SU-DHL-6 (cell line): ENCODE data around the gene CFAP99.

Experiments used
- H2AFZ ChIP-seq: fragments of 200-600 bp; sonication (generic); 2 replicates; pipeline ENCODE4 v1.6.1; 2014; ENCODE audit warnings: low read depth, mild to moderate bottlenecking, moderate library complexity, mixed read lengths, antibody characterized with exemption, low read length; ENCODE audit not compliant: severe bottlenecking
- H3F3A ChIP-seq: fragments of 200-600 bp; shearing (Covaris generic); 2 replicates; pipeline ENCODE4 v1.6.0; 2016; ENCODE audit warnings: antibody characterized with exemption, mild to moderate bottlenecking; ENCODE audit not compliant: insufficient read depth
- H3K27ac ChIP-seq: fragments of 200-600 bp; sonication (generic); 2 replicates; pipeline ENCODE4 v1.5.1; 2016; ENCODE audit warnings: low read depth, mild to moderate bottlenecking, low read length, moderate library complexity, mixed read lengths
- H3K27me3 ChIP-seq: fragments of 200-600 bp; sonication (generic), shearing (Covaris generic); 2 replicates; pipeline ENCODE4 v1.6.0; 2014; ENCODE audit warnings: mild to moderate bottlenecking, low read length
- H3K36me3 ChIP-seq: fragments of 200-600 bp; sonication (generic); 2 replicates; pipeline ENCODE4 v1.6.1; 2014; ENCODE audit warnings: mild to moderate bottlenecking, low read length, mixed read lengths
- H3K4me2 ChIP-seq: fragments of 300-600, 200-600 bp; shearing (Covaris generic), sonication (generic); 2 replicates; pipeline ENCODE4 v1.6.0; 2014; ENCODE audit warnings: low read length, low read depth, mild to moderate bottlenecking; ENCODE audit not compliant: poor library complexity, severe bottlenecking
- H3K4me3 ChIP-seq: fragments of 200-600 bp; sonication (generic); 2 replicates; pipeline ENCODE4 v1.5.1; 2014; ENCODE audit warnings: antibody characterized with exemption, low read length, mild to moderate bottlenecking, mixed read lengths; ENCODE audit not compliant: insufficient read depth, poor library complexity, severe bottlenecking
- H3K79me2 ChIP-seq: fragments of 200-600 bp; sonication (generic); 2 replicates; pipeline ENCODE4 v1.6.1; 2014; ENCODE audit warnings: mild to moderate bottlenecking, low read length, moderate library complexity; ENCODE audit not compliant: insufficient read depth
- H3K9ac ChIP-seq: fragments of 200-600 bp; sonication (generic); 2 replicates; pipeline ENCODE4 v1.7.0; 2014; ENCODE audit warnings: mild to moderate bottlenecking, low read length
- H3K9me2 ChIP-seq: fragments of 200-600 bp; sonication (generic); replicated peaks from 2 replicates; pipeline ENCODE4 v1.6.1; 2014; ENCODE audit warnings: low read length; ENCODE audit not compliant: insufficient read depth
- H3K9me3 ChIP-seq: fragments of 200-600 bp; sonication (generic); 2 replicates; pipeline ENCODE4 v1.6.1; 2014; ENCODE audit warnings: low read length, mixed read lengths; ENCODE audit not compliant: insufficient read depth
- H4K20me1 ChIP-seq: fragments of 200-600 bp; sonication (generic); 2 replicates; pipeline ENCODE4 v1.6.1; 2014; ENCODE audit warnings: low read depth, mild to moderate bottlenecking, antibody characterized with exemption, low read length, moderate library complexity, mixed read lengths
- EZH2phosphoT487 ChIP-seq: fragments of 200-600 bp; sonication (generic), shearing (Covaris generic); conservative IDR thresholded peaks from 2 replicates; pipeline ENCODE4 v1.6.1; 2018; ENCODE audit warnings: mild to moderate bottlenecking, antibody characterized with exemption, low read length, moderate library complexity, mixed read lengths
- TF ChIP-seq, protein P1 (sequence below): fragments of 200-600 bp; sonication (generic); IDR thresholded peaks from one replicate; pipeline ENCODE4 v1.5.1; 2017; ENCODE audit warnings: antibody characterized with exemption, mild to moderate bottlenecking, low read length, moderate library complexity; ENCODE audit not compliant: insufficient read depth, poor library complexity, severe bottlenecking

CFAP99 gene

GRCh38 chr4:2383760-2384159 is 35.0 kb upstream of the CFAP99 start:
- no peaks in the 10 kb centered on the region for H4K20me1 ChIP-seq
- no peak for TF ChIP-seq EZH2phosphoT487
- TF ChIP-seq, protein P1, sequence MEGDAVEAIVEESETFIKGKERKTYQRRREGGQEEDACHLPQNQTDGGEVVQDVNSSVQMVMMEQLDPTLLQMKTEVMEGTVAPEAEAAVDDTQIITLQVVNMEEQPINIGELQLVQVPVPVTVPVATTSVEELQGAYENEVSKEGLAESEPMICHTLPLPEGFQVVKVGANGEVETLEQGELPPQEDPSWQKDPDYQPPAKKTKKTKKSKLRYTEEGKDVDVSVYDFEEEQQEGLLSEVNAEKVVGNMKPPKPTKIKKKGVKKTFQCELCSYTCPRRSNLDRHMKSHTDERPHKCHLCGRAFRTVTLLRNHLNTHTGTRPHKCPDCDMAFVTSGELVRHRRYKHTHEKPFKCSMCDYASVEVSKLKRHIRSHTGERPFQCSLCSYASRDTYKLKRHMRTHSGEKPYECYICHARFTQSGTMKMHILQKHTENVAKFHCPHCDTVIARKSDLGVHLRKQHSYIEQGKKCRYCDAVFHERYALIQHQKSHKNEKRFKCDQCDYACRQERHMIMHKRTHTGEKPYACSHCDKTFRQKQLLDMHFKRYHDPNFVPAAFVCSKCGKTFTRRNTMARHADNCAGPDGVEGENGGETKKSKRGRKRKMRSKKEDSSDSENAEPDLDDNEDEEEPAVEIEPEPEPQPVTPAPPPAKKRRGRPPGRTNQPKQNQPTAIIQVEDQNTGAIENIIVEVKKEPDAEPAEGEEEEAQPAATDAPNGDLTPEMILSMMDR, result no peak

DNA sequence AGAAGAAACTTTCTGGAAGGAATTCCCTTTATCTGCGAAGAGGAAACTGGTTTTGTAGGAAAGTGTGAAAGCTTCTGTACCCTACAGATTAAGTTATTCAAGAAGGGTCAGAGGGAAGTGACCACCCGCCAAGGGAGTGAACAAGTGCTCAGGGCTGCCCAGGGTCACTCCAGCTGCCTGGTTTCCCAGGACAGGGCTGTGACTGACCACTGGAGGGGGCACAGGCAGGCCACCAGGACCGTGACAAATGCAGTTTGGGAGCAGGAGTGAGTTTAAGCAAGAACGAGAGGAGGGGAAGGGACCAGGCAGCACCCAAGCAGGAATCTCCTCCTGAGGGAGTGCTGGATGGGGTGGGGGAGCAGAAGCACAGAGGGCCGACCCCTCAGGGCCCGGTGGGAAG is 34.5 kb upstream of the CFAP99 start:
- H3K4me3 ChIP-seq, result no peak overlapping the region
- no peaks in the 10 kb centered on the region for H3K9me3 ChIP-seq
- H3K79me2 ChIP-seq, result no peaks in the 10 kb centered on the region
- H4K20me1 ChIP-seq, result no peaks in the 10 kb centered on the region
- H3F3A ChIP-seq, result no peaks in the 10 kb centered on the region
- no peaks in the 10 kb centered on the region for H3K9me2 ChIP-seq
- H2AFZ ChIP-seq, result no peak overlapping the region
- no peaks in the 10 kb centered on the region for H3K27me3 ChIP-seq
- no peaks in the 10 kb centered on the region for H3K36me3 ChIP-seq
- H3K27ac ChIP-seq, result no peak overlapping the region
- TF ChIP-seq, protein P1, result no peak
- no peak for TF ChIP-seq EZH2phosphoT487
- no peak overlapping the region for H3K9ac ChIP-seq
- no peak overlapping the region for H3K4me2 ChIP-seq

More at GRCh38 chr4:2383760-2384159, 35.0 kb upstream of the CFAP99 start:
- H3K9ac ChIP-seq, result no peak overlapping the region
- no peaks in the 10 kb centered on the region for H3K36me3 ChIP-seq
- no peak overlapping the region for H3K27ac ChIP-seq
- no peak overlapping the region for H2AFZ ChIP-seq
- H3K9me2 ChIP-seq, result no peaks in the 10 kb centered on the region
- no peaks in the 10 kb centered on the region for H3K27me3 ChIP-seq
- no peaks in the 10 kb centered on the region for H3K79me2 ChIP-seq
- no peaks in the 10 kb centered on the region for H3F3A ChIP-seq
- H3K4me3 ChIP-seq, result no peak overlapping the region
- no peak overlapping the region for H3K4me2 ChIP-seq
- no peaks in the 10 kb centered on the region for H3K9me3 ChIP-seq

DNA sequence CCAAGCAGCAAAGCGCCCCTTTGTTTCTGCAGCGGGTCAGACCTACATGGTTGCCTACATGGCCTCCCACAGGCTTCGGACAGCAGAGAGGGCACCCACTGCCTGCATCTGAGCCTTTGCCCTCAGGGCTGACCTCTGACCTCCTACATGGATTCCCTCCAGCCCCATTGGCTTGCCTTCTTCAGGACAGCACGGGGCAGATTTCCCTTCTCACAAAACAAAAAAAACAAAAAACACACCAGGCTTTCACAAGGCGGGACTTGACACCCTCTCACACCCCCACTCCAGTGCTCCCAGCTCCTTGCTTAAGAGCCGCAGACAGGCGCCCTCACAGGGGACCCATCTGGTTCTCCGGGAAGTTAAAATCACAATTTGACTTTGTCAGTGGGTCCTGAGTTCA is 33.2 kb upstream of the CFAP99 start:
- Histone ChIP-seq H3K27ac (no peak overlapping the region), H3K27me3 (no peaks in the 10 kb centered on the region), H3K4me2 (no peak overlapping the region), H4K20me1 (no peaks in the 10 kb centered on the region), H2AFZ (no peak overlapping the region), H3K4me3 (no peak overlapping the region), H3K9me3 (no peaks in the 10 kb centered on the region), H3K9ac (no peak overlapping the region), H3F3A (no peaks in the 10 kb centered on the region), H3K36me3 (no peaks in the 10 kb centered on the region), H3K9me2 (no peaks in the 10 kb centered on the region), H3K79me2 (no peaks in the 10 kb centered on the region)
- no peak for TF ChIP-seq EZH2phosphoT487
- TF ChIP-seq, protein P1, result no peak

GRCh38 chr4:2386717-2387116 is 32.0 kb upstream of the CFAP99 start:
- no peak overlapping the region for H3K27ac ChIP-seq
- H3F3A ChIP-seq, result no peaks in the 10 kb centered on the region
- no peaks in the 10 kb centered on the region for H3K27me3 ChIP-seq
- no peaks in the 10 kb centered on the region for H3K79me2 ChIP-seq
- TF ChIP-seq, protein P1, result no peak
- TF ChIP-seq EZH2phosphoT487, result no peak
- H3K9me3 ChIP-seq, result no peaks in the 10 kb centered on the region
- H3K9me2 ChIP-seq, result no peaks in the 10 kb centered on the region
- H3K36me3 ChIP-seq, result no peaks in the 10 kb centered on the region
- H3K4me3 ChIP-seq, result no peak overlapping the region
- no peak overlapping the region for H2AFZ ChIP-seq
- H4K20me1 ChIP-seq, result no peaks in the 10 kb centered on the region
- H3K9ac ChIP-seq, result no peak overlapping the region
- no peak overlapping the region for H3K4me2 ChIP-seq
